A549 (cell line): ENCODE data around the gene TEX29.

Experiments used
- TF ChIP-seq, protein P1 (sequence below): fragments of >200 bp; sonication (Bioruptor Twin); formaldehyde crosslinking; IDR thresholded peaks from 3 replicates; pipeline ENCODE4 v1.5.1; 2016
- TF ChIP-seq, protein P2 (sequence below): fragments of 250-450 bp; sonication (Bioruptor Pico); IDR thresholded peaks from 2 replicates; pipeline ENCODE4 v1.5.0; 2021; ENCODE audit warnings: mild to moderate bottlenecking, moderate library complexity, borderline replicate concordance
- TF ChIP-seq, protein P3 (sequence below): fragments of 450-650 bp; IDR thresholded peaks from 2 replicates; pipeline ENCODE4 v1.6.1; 2014; ENCODE audit warnings: antibody characterized with exemption

DNA sequence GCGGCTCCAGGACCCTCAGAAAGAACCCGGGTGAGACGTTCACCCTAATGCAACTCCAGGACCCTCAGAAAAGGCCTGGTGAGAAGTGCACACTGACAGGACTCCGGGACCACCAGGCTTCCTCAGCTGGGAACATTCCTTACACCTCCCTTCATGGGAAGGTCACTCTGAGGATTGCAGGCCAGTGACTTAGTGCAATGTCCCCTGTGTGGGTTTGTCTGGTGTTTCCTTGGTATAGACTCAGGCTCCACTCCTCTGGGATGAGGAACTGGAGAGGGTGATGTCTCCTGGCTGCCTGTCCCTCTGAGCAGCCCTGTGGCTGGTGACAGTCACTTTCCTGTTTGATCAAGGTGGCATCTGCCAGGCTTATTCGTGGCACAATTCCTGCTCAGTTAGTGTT lies 49.7 kb downstream of the TEX29 start:
- TF ChIP-seq, protein P1, sequence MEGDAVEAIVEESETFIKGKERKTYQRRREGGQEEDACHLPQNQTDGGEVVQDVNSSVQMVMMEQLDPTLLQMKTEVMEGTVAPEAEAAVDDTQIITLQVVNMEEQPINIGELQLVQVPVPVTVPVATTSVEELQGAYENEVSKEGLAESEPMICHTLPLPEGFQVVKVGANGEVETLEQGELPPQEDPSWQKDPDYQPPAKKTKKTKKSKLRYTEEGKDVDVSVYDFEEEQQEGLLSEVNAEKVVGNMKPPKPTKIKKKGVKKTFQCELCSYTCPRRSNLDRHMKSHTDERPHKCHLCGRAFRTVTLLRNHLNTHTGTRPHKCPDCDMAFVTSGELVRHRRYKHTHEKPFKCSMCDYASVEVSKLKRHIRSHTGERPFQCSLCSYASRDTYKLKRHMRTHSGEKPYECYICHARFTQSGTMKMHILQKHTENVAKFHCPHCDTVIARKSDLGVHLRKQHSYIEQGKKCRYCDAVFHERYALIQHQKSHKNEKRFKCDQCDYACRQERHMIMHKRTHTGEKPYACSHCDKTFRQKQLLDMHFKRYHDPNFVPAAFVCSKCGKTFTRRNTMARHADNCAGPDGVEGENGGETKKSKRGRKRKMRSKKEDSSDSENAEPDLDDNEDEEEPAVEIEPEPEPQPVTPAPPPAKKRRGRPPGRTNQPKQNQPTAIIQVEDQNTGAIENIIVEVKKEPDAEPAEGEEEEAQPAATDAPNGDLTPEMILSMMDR = no peak
- TF ChIP-seq, protein P2, sequence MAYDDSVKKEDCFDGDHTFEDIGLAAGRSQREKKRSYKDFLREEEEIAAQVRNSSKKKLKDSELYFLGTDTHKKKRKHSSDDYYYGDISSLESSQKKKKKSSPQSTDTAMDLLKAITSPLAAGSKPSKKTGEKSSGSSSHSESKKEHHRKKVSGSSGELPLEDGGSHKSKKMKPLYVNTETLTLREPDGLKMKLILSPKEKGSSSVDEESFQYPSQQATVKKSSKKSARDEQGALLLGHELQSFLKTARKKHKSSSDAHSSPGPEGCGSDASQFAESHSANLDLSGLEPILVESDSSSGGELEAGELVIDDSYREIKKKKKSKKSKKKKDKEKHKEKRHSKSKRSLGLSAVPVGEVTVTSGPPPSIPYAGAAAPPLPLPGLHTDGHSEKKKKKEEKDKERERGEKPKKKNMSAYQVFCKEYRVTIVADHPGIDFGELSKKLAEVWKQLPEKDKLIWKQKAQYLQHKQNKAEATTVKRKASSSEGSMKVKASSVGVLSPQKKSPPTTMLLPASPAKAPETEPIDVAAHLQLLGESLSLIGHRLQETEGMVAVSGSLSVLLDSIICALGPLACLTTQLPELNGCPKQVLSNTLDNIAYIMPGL (CRISPR knock-in tag) = no peak
- TF ChIP-seq, protein P3, sequence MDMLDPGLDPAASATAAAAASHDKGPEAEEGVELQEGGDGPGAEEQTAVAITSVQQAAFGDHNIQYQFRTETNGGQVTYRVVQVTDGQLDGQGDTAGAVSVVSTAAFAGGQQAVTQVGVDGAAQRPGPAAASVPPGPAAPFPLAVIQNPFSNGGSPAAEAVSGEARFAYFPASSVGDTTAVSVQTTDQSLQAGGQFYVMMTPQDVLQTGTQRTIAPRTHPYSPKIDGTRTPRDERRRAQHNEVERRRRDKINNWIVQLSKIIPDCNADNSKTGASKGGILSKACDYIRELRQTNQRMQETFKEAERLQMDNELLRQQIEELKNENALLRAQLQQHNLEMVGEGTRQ = no peak
